C4-2B (cell line): ENCODE measurements around the gene PPP1R7.

Experiments
- ZFX ChIP-seq: fragments of 450-650 bp; IDR thresholded peaks from 2 replicates; pipeline ENCODE4 v1.6.1; 2017
- TF ChIP-seq, protein P1 (sequence below): fragments of 450-650 bp; conservative IDR thresholded peaks from 2 replicates; pipeline ENCODE4 v1.5.1; 2017; ENCODE audit warnings: mild to moderate bottlenecking

DNA sequence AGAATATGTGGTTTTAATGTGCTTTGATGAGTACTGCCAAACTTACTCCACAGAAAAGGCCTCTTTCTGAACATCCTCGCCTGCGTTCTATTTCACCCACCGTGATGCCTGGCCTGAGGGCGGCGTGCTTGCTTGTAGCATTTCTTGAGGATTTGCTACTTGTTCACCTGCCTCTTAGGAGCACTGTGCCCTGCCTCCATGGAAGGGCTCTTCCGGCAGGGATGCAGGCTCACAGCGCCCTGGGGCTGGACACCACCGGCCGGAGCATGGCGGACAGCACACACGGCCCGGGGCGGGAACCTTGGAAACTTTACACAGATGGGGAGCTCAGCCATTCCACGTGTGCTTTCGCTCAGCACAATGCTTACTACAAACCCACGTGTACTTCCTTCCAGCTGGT lies 75.3 kb downstream of the PPP1R7 start:
- TF ChIP-seq, protein P1, sequence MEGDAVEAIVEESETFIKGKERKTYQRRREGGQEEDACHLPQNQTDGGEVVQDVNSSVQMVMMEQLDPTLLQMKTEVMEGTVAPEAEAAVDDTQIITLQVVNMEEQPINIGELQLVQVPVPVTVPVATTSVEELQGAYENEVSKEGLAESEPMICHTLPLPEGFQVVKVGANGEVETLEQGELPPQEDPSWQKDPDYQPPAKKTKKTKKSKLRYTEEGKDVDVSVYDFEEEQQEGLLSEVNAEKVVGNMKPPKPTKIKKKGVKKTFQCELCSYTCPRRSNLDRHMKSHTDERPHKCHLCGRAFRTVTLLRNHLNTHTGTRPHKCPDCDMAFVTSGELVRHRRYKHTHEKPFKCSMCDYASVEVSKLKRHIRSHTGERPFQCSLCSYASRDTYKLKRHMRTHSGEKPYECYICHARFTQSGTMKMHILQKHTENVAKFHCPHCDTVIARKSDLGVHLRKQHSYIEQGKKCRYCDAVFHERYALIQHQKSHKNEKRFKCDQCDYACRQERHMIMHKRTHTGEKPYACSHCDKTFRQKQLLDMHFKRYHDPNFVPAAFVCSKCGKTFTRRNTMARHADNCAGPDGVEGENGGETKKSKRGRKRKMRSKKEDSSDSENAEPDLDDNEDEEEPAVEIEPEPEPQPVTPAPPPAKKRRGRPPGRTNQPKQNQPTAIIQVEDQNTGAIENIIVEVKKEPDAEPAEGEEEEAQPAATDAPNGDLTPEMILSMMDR = no peak
- TF ChIP-seq ZFX = no peak
